HL-60 (cell line): ENCODE data around the gene GRIK5.

ENCODE experiments used
- DNase-seq, 2 experiments: peaks; one replicate each; pipeline ENCODE4 v3.0.0-alpha.2; 2010 to 2020; ENCODE audit warnings: low read depth in 1 of 2, low spot score in 1 of 2
- H3K27ac ChIP-seq: fragments of 250-450 bp; sonication (Bioruptor Pico); replicated peaks from 2 replicates; pipeline ENCODE4 v1.5.1; 2020; ENCODE audit warnings: mild to moderate bottlenecking, moderate library complexity
- H3K27me3 ChIP-seq: fragments of 250-450 bp; sonication (Bioruptor Pico); 2 replicates; pipeline ENCODE4 v1.5.1; 2021; ENCODE audit warnings: mild to moderate bottlenecking, moderate library complexity; ENCODE audit not compliant: insufficient read depth, poor library complexity, severe bottlenecking
- H3K4me3 ChIP-seq: replicated peaks from 2 replicates; pipeline ENCODE4 v1.5.1; 2011; ENCODE audit warnings: mild to moderate bottlenecking, control low read depth, low read length; ENCODE audit not compliant: insufficient read depth
- GABPA ChIP-seq: IDR thresholded peaks from 2 replicates; pipeline ENCODE4 v1.6.1; 2012; ENCODE audit warnings: low read depth
- POLR2AphosphoS5 ChIP-seq: IDR thresholded peaks from 2 replicates; pipeline ENCODE4 v1.6.1; 2012; ENCODE audit warnings: low read depth
- SPI1 ChIP-seq: IDR thresholded peaks from 2 replicates; pipeline ENCODE4 v1.6.1; 2012; ENCODE audit warnings: low read depth, mild to moderate bottlenecking, borderline replicate concordance
- TF ChIP-seq, protein P1 (sequence below): IDR thresholded peaks from 2 replicates; pipeline ENCODE4 v1.6.1; 2012; ENCODE audit warnings: low read depth; ENCODE audit not compliant: insufficient replicate concordance
- TF ChIP-seq, protein P2 (sequence below): IDR thresholded peaks from one replicate; pipeline ENCODE4 v1.5.1; 2011; ENCODE audit warnings: low read length, control low read depth, inconsistent platforms; ENCODE audit not compliant: insufficient read depth

GRIK5 gene

DNA sequence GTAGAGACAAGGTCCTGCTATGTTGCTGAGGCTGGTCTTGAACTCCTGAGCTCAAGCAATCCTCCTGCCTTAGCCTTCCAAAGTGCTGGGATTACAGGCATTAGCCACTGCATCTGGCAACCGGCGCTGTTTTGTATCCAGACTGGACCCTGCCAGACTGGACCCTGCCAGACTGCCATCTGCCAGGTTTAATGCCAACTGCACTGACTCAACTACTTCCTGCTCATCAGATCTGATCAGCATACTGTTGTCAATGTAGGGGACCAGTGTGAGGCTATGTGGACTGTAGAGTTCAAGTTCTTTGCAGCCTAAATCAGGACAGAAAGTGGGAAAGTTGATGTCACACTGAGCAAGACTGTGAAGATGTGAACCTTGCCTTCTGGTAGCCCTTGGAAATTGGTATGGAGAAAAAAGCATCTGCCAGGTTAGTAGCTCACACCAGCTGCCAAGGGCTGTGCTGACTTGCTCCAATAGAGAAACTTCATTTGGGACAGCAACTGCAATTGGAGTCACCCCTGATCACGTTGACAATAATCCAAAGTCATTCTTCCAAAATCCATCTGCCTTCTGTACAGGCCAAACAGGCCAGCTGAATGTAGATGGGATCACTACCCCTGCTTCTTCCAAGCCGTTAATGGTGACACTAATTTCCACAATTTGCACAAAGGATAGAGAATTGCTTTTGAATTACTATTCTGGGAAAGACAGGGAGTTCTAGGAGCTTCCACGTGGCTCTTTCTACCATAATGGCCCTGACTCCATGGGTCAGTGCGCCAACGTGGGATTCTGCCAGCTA, 39.2 kb downstream of the GRIK5 start:
- H3K27me3 ChIP-seq, result no peaks in the 10 kb centered on the region
- H3K27ac ChIP-seq, result no peak overlapping the region
- H3K4me3 ChIP-seq, result no peak overlapping the region
- DNase-seq, result no peak
- no peak for TF ChIP-seq GABPA
- TF ChIP-seq, protein P1, sequence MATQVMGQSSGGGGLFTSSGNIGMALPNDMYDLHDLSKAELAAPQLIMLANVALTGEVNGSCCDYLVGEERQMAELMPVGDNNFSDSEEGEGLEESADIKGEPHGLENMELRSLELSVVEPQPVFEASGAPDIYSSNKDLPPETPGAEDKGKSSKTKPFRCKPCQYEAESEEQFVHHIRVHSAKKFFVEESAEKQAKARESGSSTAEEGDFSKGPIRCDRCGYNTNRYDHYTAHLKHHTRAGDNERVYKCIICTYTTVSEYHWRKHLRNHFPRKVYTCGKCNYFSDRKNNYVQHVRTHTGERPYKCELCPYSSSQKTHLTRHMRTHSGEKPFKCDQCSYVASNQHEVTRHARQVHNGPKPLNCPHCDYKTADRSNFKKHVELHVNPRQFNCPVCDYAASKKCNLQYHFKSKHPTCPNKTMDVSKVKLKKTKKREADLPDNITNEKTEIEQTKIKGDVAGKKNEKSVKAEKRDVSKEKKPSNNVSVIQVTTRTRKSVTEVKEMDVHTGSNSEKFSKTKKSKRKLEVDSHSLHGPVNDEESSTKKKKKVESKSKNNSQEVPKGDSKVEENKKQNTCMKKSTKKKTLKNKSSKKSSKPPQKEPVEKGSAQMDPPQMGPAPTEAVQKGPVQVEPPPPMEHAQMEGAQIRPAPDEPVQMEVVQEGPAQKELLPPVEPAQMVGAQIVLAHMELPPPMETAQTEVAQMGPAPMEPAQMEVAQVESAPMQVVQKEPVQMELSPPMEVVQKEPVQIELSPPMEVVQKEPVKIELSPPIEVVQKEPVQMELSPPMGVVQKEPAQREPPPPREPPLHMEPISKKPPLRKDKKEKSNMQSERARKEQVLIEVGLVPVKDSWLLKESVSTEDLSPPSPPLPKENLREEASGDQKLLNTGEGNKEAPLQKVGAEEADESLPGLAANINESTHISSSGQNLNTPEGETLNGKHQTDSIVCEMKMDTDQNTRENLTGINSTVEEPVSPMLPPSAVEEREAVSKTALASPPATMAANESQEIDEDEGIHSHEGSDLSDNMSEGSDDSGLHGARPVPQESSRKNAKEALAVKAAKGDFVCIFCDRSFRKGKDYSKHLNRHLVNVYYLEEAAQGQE, result no peak
- TF ChIP-seq POLR2AphosphoS5, result no peak
- TF ChIP-seq, protein P2, sequence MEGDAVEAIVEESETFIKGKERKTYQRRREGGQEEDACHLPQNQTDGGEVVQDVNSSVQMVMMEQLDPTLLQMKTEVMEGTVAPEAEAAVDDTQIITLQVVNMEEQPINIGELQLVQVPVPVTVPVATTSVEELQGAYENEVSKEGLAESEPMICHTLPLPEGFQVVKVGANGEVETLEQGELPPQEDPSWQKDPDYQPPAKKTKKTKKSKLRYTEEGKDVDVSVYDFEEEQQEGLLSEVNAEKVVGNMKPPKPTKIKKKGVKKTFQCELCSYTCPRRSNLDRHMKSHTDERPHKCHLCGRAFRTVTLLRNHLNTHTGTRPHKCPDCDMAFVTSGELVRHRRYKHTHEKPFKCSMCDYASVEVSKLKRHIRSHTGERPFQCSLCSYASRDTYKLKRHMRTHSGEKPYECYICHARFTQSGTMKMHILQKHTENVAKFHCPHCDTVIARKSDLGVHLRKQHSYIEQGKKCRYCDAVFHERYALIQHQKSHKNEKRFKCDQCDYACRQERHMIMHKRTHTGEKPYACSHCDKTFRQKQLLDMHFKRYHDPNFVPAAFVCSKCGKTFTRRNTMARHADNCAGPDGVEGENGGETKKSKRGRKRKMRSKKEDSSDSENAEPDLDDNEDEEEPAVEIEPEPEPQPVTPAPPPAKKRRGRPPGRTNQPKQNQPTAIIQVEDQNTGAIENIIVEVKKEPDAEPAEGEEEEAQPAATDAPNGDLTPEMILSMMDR, result no peak
- no peak for TF ChIP-seq SPI1

- DNase-seq, result no peak
These were observed 41.4 kb downstream of the GRIK5 start for GRCh38 chr19:42028304-42029216.

GRCh38 chr19:42024622-42025111, 45.3 kb downstream of the GRIK5 start:
- Histone ChIP-seq H3K27me3 (no peaks in the 10 kb centered on the region), H3K27ac (no peak overlapping the region), H3K4me3 (no peak overlapping the region)
- DNase-seq, result no peak
- TF ChIP-seq, protein P1, result no peak
- TF ChIP-seq SPI1 (no peak), POLR2AphosphoS5 (no peak), GABPA (no peak)
- TF ChIP-seq, protein P2, result no peak

More at GRCh38 chr19:42028304-42029216, 41.4 kb downstream of the GRIK5 start:
- TF ChIP-seq, protein P2, result peak; percentile 79
- TF ChIP-seq POLR2AphosphoS5, result no peak
- no peak for TF ChIP-seq GABPA
- no peak overlapping the region for H3K27ac ChIP-seq
- H3K4me3 ChIP-seq, result no peak overlapping the region
- no peaks in the 10 kb centered on the region for H3K27me3 ChIP-seq
